ENCODE measurements around the gene CMIP.

CMIP gene

GRCh38 chr16:81645925-81646324 is 201.3 kb downstream of the CMIP start:
- no peak for DNase-seq

- no peak for DNase-seq
Observed at GRCh38 chr16:81646561-81646960, 202.0 kb downstream of the CMIP start.

GRCh38 chr16:81647527-81647926 is 202.9 kb downstream of the CMIP start:
- no peak for DNase-seq

GRCh38 chr16:81649561-81650184 is 205.1 kb downstream of the CMIP start:
- DNase-seq: no peak

GRCh38 chr16:81650281-81650680 is 205.7 kb downstream of the CMIP start:
- DNase-seq: no peak

GRCh38 chr16:81650982-81651562 is 206.5 kb downstream of the CMIP start:
- no peak for DNase-seq

GRCh38 chr16:81651758-81652718 is 207.4 kb downstream of the CMIP start:
- no peak for DNase-seq

GRCh38 chr16:81652798-81653505 is 208.3 kb downstream of the CMIP start:
- DNase-seq: no peak

- no peak for DNase-seq
Observed at GRCh38 chr16:81654346-81654745, 209.7 kb downstream of the CMIP start.

GRCh38 chr16:81655469-81656162 is 211.0 kb downstream of the CMIP start:
- DNase-seq: no peak

- DNase-seq: no peak
Observed at GRCh38 chr16:81657224-81657623, 212.6 kb downstream of the CMIP start.

GRCh38 chr16:81657781-81658180 is 213.2 kb downstream of the CMIP start:
- no peak for DNase-seq

GRCh38 chr16:81658373-81658772 is 213.8 kb downstream of the CMIP start:
- no peak for DNase-seq

GRCh38 chr16:81659249-81659648 is 214.6 kb downstream of the CMIP start:
- DNase-seq: no peak

GRCh38 chr16:81661082-81661481 is 216.5 kb downstream of the CMIP start:
- no peak for DNase-seq

- no peak for DNase-seq
Observed at GRCh38 chr16:81664153-81664552, 219.5 kb downstream of the CMIP start.

- DNase-seq: no peak
Observed at GRCh38 chr16:81665588-81665987, 221.0 kb downstream of the CMIP start.

GRCh38 chr16:81666113-81666512 is 221.5 kb downstream of the CMIP start:
- DNase-seq: no peak

GRCh38 chr16:81668243-81669097 is 223.9 kb downstream of the CMIP start:
- no peak for DNase-seq

GRCh38 chr16:81669473-81670350 is 225.1 kb downstream of the CMIP start:
- no peak for DNase-seq
